HG03460 (cell line): ENCODE results near the gene MX2.
"Not testable (repeated sequence)": the region's sequence is repeated elsewhere in the genome, so short reads cannot be mapped to it uniquely, and the experiment has no call there.

Experiments
- ATAC-seq: cut with Tn5 transposase; IDR thresholded peaks from one replicate; pipeline ENCODE4 v1.9.1; 2021; ENCODE audit not compliant: unreplicated experiment

The MX2 gene

GRCh38 chr21:41410767-41411448, 49.1 kb downstream of the MX2 start:
- no peak for ATAC-seq

GRCh38 chr21:41411449-41412089, 49.7 kb downstream of the MX2 start:
- no peak for ATAC-seq

GRCh38 chr21:41417505-41417904, 55.7 kb downstream of the MX2 start:
- not testable (repeated sequence) for ATAC-seq

GRCh38 chr21:41418393-41418792, 56.6 kb downstream of the MX2 start:
- no peak for ATAC-seq

GRCh38 chr21:41418956-41419680, 57.3 kb downstream of the MX2 start:
- ATAC-seq: no peak

GRCh38 chr21:41419921-41420862, 58.4 kb downstream of the MX2 start:
- peak; percentile 81 for ATAC-seq

GRCh38 chr21:41420998-41421397, 59.2 kb downstream of the MX2 start:
- not testable (repeated sequence) for ATAC-seq

GRCh38 chr21:41422546-41423304, 60.9 kb downstream of the MX2 start:
- ATAC-seq: no peak

- not testable (repeated sequence) for ATAC-seq
Observed at GRCh38 chr21:41423305-41423636, 61.4 kb downstream of the MX2 start.

GRCh38 chr21:41425588-41425953, 63.7 kb downstream of the MX2 start:
- ATAC-seq: no peak

GRCh38 chr21:41425954-41426675, 64.3 kb downstream of the MX2 start, which contains the start of gene MX1:
Gene MX1 (plus strand): TSS chr21:41426239. CDS start chr21:41432071, 5,832 bp downstream.
- peak; percentile 81 for ATAC-seq

GRCh38 chr21:41426676-41427404, 65.0 kb downstream of the MX2 start:
- peak; percentile 5 for ATAC-seq

GRCh38 chr21:41427556-41427955, 65.7 kb downstream of the MX2 start:
- no peak for ATAC-seq

- no peak for ATAC-seq
Observed at GRCh38 chr21:41428311-41428710, 66.5 kb downstream of the MX2 start.

- no peak for ATAC-seq
Observed at GRCh38 chr21:41428847-41429246, 67.0 kb downstream of the MX2 start.

- no peak for ATAC-seq
Observed at GRCh38 chr21:41429305-41429704, 67.5 kb downstream of the MX2 start.

- ATAC-seq: no peak
Observed at GRCh38 chr21:41429925-41430491, 68.2 kb downstream of the MX2 start.

GRCh38 chr21:41431788-41432548, 70.1 kb downstream of the MX2 start:
- ATAC-seq: peak; percentile 81
